ENCODE results near the gene BTBD9.

GRCh38 chr6:38481211-38481836, 158.4 kb downstream of the BTBD9 start:
- TF ChIP-seq POLR2A (IDR thresholded peaks at IDR 0.05; ENCODE audit: low read length) (no peak), GATA1 (IDR thresholded peaks at IDR 0.05; ENCODE audit: low read depth, low read length) (no peak)

All from erythroblast (primary cell).